Fibroblast of skin of right quadriceps (primary cell): ENCODE results near the gene KIRREL1.

ENCODE experiments used
- DNase-seq: peaks from one replicate; pipeline ENCODE4 v3.0.0-alpha.2; 2013

KIRREL1 gene

DNA sequence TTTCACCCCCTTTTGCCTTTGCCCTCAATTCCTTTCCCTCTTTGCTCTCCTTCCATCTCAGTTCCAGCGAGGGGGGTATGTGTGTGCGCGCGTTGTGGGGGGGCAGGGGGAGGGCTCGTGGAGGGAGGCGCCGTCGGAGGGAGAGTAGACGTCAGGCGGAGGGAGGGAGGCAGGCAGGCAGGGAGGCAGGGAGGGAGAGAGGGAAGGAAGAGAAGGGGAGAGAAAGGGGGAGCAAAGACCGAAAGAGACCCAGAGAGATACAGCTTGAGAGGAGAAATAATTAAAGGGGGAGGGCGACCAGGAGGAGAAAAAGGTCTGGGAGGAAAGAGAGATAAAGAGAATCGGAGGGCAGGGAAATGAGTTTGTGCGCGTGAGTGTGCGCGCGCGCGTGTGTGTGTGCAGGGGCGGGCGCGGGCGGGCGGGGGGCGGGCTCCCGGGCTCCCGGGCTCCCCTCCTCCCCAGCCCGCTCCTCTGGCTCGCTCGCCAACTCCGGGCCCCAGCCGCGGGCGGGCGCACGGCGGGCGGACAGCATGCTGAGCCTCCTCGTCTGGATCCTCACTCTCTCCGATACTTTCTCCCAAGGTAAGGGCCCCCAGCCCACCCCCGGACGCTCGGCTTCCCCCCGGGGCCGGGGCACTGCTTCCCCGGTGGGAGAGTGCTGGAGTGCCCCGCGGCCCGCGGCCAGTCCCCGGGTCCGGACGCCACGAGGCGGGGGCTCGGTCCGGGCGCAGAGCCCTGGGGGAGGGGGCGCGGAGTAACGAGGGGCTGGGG is at the start of gene KIRREL1:
TSS of gene KIRREL1 (plus strand) at position 499 of the 771 bp plus-strand sequence. CDS start at position 531, 32 bp downstream.
- DNase-seq: peak; percentile 80

DNA sequence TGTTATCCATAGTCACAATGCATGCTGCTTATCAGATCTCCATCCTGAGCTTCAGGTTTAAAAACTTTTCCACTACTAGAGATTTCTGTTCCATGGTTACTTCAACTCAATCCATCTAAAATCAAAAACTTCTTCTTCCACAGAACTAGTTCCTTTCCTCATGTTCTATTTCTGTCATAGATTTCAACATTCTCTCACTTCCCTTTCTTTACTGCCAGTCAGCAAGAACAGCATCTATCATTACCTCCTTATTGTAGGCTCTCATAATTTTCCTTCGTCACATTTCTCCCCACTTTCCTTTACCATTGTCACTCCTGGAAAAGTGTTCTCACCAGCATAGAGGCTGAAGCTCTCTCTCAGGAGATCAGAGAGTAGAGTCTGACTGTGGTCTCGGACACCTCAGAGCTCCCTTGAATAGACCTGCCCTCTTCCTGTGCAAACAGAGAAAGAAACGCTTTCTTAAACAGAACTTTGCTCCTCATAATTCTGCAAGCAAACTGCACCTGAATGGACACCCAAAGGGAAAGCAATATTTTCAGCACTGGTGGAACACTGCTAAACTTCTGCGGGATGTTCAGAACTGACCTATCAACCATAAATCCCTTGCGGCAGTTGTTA is 48.7 kb upstream of the KIRREL1 start:
- no peak for DNase-seq

DNA sequence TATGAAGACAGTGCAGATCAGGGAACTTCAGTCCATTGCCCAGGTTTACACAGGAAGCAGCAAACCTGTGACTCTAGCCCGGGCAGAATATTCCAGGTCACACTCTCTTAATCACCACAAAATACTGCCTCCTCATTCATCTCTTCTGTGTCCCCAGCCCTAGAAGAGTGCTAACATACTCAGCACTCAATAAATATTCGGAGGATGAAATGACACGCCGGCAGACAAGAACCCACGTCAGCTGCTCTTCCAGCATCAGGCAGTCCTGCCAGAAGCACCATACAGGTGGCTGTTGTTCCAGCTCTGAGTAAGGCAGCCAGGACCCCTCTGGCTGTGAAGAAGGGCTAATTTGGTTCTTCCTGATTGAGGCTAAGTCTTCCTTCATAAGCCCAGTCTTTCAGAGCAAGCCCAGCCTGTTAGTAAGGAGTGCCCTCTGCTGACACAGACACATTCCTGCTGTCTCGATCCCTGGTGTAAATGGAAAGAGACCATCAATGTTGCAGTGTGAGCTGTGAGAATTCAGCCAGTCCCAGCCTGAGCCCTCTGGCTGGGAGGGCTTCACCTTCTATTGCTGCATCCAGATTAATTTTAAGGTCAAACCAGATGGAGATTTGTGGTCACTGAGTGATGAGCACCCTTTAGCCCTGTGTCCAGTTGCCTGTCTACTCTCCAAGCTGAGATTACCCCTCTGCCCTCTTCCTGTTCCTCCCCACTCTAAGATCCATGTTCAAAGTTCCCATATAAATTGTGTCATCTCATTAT is 45.0 kb upstream of the KIRREL1 start:
- DNase-seq: peak; percentile 24

DNA sequence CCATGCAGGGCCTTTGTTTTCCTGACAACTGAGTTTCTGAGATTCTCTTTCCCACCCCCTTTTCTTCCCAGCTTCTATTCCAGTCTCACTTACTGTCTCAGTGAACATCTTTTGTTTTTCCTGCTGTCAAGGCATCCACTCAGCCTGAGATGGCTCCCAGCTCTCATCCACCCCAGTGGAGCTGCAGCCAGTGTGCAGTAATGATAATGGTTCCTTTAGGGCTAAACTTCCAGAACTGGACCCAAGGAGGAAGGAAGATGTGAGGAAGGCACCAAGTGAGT is 44.4 kb upstream of the KIRREL1 start:
- DNase-seq: no peak

DNA sequence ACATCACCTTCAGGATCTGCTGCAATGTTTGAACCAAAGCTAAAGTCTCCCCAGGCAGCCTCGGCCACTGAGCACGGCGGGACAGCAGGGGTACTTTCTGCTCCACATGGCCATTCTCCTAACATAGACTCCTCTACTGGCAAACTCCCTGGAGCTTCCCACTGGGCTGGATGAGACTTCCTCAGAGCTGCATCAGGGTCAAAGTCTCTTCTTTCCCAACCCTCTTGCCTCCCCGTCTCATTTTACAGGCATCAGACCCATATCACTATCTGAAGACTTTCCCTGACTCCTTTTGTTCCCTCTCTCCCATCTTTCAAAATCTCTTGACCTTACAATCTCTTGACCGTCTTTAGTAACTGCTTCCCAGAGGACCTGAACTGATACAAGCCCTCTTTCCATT is 42.2 kb upstream of the KIRREL1 start:
- DNase-seq: no peak

DNA sequence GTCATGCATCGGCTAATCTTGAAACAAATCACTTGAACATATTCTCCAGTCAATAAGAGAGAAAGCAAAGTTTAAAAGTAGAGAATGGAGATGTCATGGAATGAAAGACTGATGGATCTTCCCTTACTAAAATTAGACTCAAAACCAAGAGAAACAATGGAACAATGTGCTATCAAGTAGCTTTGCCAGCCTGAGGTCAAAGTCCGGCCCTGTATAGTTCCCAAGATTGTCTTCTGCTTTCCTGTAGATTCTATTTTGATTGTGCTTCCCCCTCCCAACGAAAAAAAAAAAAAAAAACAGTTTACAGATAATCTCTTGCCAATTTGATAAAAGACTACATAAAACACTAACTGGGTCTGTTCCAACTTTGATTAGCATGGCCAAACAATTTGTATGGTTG is 40.8 kb upstream of the KIRREL1 start:
- DNase-seq: no peak

DNA sequence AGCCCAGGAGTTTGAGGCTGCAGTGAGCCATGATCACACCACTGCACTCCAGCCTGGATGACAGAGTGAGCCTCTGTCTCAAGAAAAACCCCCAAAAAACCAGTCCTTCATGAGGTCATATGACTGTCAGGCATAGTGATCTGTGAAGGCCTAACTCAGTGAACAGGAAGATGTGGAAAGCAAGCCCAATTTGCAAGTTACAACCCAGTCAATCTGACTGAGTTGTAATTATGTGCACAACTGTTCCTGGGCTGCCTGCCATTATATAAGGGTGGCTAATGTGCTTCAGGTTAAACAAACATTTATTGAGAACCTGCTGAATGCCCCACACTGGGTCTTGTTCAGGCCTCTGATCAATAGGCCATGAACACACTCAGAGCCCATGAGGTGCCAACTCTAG is 38.2 kb upstream of the KIRREL1 start:
- DNase-seq: no peak

DNA sequence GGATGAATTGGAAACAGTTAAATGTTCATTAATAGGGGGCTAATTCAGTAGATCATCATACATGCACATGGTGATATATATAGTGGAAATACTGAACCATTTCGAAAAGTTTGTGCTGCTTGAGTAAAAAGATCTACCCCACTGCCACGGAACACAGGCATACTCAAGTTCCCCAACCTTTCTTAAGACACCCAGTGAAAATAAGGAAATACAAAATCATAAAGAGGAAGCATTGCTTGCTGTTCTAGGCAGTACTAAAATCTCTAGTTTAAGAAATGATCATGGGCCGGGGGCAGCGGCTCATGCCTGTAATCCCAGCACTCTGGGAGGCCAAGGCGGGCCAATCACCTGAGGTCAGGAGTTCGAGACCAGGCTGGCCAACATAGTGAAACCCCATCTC is 37.6 kb upstream of the KIRREL1 start:
- no peak for DNase-seq

DNA sequence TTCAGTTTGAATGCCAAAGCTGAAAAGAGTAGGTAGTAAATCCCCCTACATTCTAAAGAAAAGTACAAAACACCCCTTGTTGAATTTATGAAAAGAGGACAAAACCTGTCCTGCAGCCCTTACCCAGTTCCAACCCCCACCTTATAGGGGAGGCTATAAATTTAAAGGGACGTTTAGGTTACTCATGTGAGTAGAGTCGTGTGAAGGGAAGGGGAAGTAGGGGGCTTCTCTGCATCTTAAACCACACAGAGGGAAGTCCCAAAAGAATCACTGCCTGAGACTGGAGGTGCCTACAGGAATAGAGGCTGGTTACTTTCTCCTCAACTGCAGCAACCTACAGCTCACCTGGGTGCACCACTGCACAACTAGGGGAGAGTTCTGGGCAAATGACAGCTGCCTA is 36.7 kb upstream of the KIRREL1 start:
- no peak for DNase-seq

DNA sequence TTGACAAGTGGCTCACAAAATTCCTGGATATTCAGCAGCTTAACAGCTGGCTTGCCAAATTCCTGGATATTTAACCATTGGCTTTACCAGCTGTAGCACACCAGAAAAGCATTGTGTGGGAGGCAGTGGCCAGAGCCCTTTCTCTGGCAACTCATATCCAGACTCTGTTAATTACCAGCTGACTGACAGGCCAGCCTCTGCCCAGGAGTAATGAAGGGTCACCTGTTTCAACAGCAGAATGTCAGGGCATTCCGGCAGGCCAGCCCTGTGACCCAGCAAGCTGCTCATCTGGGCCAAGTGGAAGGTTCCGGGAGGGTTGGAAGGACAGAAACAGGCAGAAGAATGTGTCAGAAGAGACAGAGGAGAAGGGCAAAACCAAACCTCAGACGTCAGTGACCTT is 35.2 kb upstream of the KIRREL1 start:
- no peak for DNase-seq

DNA sequence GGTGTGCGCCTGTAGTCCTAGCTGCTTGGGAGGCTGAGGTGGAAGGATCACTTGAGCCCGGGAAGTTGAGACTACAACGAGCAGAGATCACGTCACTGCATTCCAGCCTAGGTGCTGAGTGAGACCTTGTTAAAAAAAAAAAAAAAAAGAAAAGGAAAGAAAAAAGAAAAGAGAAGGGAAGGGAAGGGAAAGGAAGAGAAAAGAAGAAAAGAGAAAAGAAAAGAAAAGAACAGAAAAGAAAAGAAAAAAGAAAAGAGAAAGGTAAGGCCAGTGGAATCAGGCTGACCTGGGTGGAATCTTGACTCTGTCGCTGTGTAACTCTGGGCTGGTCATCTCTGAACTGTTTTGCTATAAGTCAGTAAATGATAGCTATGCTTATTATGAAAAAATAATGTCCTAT is 33.7 kb upstream of the KIRREL1 start:
- no peak for DNase-seq

DNA sequence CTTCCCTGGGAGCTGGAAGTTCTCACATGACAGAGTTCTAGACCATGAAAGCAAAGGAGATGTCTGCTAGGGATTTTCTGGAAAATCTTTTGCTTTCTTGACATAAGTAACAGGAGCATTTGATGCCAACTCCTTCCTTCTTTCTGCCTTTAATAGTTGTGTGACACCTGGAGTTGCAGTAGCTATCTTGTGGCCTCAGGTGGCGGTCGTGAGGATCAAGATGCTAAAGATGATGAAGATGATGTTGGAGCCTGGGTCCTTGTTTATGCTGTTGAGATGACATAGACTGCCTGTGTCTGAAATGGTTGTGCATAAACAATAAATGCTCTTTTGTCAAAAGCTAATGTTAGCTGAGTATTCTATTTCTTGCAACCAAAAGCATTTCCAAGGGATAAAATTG is 32.7 kb upstream of the KIRREL1 start:
- DNase-seq: no peak

DNA sequence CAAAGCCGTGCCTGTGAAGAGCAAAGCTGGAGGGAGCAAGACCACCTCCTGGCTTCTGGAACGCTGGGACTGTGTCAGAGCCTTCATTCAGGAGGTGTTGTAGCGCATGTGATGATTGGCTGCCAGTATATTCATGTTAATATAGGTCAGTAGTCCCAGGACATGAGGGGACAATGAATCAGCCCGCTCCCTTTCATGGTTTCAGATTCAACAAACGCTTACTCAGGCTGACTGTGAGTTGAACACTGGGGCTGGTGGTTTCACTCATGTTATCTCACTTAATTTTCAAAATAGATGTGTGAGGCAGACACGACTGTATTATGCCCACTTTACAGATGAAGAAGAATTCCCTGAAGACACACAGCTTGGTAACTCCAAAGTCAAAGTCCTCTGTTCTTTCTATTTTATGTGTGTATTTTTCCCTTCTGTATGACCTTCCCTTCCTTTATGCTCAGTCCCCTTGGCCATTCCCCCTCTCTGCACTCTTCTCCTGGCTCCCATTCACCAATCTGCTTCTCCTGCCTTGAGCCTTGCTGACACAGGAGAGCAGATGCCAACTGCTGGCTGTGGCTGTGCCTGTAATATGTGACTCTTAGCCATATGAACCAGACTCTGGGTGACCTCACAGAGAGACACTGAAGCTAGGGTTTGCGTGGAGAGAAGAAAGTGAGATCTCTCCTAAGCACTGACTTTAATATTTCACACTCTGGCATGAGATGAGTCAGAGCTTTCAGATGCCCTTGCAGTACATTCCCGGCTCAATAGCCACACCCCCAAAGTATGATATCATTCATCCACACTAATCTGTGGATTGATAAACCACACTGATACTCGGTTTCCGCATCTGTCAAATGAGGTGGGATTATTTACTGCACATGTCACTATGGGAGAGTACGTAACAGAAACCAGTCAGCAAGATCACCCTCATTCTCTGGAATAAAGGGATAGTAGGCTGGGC is 31.4 kb upstream of the KIRREL1 start:
- peak; percentile 59 for DNase-seq

DNA sequence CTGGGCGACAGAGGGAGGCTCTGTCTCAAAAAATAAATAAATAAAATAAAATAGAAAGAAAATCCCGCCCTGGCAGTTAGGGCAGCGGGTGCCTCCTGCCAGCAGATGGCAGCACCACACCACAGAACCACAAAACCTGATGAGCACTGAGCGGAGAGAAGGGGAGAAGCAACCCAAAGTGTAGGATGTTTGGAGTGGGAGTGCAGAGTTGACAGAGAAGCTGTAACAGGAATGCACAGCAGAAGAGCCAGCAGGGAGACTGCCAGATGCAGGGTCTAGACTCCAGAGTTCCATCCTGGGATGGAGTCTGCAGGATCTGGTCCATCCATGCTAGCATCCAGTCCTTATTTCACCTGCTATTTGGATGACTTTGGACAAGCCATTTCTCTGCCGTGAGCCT is 29.7 kb upstream of the KIRREL1 start:
- DNase-seq: peak; percentile 68

DNA sequence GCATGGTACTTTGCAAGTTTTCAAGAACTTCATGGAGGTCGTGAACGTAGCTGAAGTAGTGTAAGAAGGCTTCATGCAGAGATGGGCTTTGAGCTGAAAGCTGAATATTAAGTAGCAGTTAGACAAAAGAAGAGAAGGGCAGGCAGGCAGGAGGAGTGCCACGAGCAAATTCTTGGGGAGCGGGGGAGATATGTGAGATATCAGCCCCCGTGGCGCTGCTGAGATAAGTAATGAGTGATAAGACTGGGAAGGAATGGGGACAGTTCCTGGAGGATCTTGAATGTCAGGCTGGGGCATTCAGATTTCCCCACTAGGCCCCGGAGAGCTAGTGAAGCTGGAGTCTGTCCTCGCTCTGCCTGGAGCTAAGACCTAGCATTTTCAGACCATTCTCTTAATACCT is 27.9 kb upstream of the KIRREL1 start:
- DNase-seq: no peak

DNA sequence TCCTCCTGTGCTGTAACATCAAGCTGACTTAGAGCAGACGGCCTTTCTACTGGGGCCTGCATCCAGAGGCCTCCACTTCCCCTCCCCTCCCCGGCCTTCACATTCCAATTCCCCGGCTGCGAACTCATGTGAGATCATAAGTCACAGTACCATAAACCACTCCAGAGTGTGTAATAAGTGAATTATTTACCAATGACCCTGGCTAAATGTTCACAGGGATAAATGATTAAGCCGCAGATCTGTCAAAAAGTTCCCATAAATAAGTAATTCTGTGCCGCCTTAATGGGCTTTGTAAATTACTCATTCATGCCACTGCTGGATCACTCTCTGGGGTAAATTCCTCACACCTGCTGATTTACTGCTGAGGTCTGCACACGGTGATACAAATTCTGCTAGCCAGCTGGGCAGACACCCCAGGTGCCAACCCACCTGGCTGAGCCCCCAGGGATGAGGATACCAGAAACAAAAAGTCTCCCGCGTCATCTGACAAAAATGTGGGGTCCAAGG is 27.4 kb upstream of the KIRREL1 start:
- DNase-seq: peak; percentile 87

DNA sequence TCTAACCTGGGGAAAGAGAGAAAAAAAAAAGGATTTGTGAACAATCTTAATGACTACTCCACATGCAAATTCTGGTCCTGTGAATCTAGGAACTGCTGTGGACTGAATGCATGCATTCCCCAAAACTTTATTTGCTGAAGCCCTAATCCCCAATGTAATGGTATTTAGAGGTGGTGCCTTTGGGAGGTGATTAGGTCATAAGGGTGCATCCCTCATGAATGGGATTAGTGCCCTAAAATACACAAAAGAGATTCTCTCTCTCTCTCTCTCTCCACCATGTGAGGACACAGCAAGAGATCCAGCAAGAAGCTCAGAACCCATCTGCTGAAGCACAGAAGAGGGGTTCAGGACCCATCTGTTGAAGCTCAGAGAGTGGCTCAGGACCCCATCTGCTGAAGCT is 26.2 kb upstream of the KIRREL1 start:
- DNase-seq: no peak

DNA sequence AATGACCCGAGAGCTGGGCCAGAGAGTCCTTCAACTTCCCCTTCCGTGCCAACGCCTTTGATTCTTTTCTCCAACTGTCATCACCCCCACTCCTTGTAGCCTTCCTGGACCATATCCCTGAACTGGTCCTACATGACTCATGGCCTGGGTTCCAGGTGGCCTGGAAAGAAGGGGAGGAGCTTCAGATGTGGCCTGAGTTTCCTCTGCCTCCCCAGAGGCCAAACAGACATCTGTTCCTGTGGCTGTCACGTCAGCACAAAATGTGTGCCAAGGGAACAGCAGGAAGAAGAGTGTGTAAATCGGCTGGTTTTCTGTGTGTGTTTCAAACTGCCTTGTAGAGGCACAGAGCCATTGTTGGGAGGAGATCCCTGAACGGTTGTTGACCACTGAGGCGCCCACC is 24.9 kb upstream of the KIRREL1 start:
- DNase-seq: peak; percentile 68

DNA sequence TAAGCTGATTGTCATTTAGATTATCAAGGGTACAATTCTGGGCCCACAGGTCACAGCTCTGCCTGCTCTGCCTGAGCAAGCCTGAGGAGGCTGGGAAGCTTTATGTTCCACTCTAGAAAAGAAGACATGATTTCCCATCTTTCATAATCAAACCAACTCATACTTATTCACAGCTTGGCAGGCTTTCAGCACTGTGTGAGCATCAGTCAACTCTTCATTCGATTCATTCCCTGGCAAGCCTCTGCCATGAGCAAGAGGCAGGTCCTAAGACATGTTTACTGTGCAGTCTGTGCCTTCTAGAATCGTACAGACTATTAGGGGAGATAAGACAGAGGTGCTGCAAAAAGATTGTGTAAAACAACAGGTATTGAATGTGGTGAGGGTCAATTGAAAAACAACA is 24.5 kb upstream of the KIRREL1 start:
- peak; percentile 92 for DNase-seq

DNA sequence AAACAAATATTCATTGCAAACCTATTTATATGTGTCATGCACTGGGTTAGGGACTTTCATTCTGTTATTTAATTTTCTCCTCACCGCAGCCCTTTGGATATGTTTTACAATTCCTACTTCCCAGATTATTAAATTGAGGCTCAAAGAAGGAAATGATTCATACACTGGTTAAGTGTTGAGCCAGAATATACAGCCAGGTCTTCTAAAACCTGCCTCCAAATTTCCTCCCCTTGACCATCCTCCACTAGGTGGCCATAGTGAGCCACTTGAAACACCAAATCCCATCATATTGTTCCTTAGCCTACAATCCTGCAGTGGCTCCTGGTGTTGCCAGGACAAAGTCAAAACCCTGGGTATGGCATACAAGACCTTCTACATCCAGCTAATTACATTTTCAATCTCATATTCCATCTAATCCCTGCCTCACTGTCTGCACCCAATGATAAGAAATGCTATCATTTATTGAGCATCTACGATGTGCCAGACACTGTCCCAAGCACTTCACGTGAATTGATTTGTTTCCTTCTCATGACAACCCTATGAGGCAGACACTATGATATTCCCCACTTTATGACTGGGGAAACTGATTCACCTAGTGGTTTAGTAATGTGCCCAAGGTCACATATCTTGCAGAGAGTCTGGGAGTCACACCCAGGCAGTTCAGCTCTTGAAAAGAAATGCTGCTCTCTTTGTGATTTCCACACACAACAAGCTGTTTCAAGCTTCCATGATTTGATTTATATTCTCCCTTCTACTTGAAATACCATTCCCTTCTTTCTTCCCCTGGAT is 23.6 kb upstream of the KIRREL1 start:
- DNase-seq: peak; percentile 85

DNA sequence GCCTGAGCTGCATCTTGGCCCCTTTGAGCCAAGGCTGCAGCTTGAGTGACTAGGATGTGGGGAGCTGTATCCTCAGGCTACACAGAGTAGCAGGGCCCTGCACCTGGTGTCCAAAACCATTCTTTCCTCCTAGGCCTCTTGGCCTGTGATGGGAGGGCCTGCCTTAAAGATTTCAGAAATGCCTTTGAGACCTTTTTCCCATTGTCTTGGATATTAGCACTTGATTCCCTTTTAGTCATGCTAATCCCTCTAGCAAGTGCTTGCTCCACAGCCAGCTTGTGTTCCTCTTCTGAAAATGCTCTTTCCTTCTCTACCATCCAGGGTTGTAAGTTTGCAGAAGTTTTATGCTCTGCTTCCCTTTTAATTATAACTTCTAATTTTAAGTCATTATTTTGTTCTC is 21.7 kb upstream of the KIRREL1 start:
- DNase-seq: no peak
